Renal pelvis (tissue), 4 donors: ENCODE measurements around the gene BNC2. TPM values are rescaled to one million over a fixed set of nuclear protein-coding genes. Genes with fewer than 3 reads are reported as not detected.
A peak's percentile ranks its signal among the peaks of the same experiment; 100 is the strongest.

Experiments used
- DNase-seq: peaks from one replicate; pipeline ENCODE4 v3.0.0-alpha.2; 2013
- polyA plus RNA-seq, 3 donors: library from polyadenylated mRNA; unstranded; fragments of 120-200 nt; gene quantifications; one replicate each; pipeline ENCODE4 v1.2.1, GENCODE V29; 2013; ENCODE audit not compliant: insufficient read length in 3 of 3

The BNC2 gene
- polyA plus RNA-seq, 3 donors: 8.1 to 11.1 (median 10.5) TPM

DNA sequence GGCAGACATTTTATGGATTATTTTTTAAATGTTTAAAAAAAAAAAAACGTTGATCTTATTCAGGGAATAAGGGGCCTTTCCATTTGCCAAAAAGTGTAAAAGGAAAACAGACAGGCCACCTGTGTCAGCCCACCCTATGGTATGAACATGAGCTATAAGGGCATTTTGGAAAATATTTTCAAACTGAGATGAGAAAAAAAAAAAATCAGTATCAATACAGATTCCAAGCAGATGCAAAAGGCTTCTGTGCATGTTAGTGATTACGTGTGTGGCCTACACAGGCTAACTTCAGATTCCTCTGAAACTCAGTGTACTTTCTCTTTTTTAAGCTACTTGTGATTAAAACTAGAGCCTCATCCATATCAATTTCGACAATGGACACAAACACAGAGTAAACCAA is 189.9 kb downstream of the BNC2 start:
- no peak for DNase-seq

DNA sequence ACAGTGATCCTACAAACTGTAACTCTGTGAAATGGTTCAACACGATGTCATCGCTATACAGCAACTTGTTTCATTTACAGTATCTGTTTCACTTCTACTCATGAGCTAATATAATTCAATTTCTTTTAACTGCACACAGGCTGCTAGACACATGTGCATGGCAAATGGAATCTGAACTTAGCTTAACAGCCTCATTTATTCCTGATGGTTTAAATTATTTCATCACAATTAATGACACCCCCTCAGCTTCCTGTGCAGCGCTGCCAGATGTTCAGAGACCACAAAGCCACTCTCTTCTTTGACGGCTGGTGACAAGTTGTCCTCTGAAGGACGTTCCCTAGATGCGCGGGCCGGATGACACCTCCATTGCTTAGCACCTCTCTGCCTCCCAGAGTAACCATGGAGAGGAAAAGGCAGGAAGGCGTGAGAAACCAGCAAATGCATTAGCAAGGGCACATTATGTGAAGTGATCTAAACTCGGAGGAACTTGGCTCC is 191.1 kb downstream of the BNC2 start:
- DNase-seq: no peak

GRCh38 chr9:16676519-16676918 is 194.0 kb downstream of the BNC2 start:
- no peak for DNase-seq

- no peak for DNase-seq
Measured at GRCh38 chr9:16675131-16675530, 195.3 kb downstream of the BNC2 start.

- DNase-seq: no peak
Measured at GRCh38 chr9:16673171-16673570, 197.3 kb downstream of the BNC2 start.

DNA sequence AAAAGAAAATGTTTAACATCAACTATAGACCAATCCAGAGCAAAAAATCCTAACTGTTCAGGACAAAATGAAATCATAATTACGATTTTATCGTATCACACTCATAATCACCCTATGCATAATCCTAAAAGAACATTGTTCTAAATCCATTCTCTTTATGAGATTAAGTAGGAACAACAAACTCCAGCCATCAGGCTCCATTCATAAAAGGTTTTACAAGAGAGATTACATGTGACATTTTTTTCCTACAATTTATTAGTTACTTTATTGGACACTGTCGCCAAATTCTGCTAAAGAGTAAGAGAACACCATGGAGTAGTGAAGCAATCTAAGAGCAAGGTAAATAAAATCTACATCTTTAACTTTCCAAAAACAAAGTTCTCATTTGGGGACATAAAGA is 198.0 kb downstream of the BNC2 start:
- no peak for DNase-seq

GRCh38 chr9:16671591-16672137 is 198.8 kb downstream of the BNC2 start:
- peak; percentile 56 for DNase-seq

GRCh38 chr9:16670791-16671190 is 199.7 kb downstream of the BNC2 start:
- no peak for DNase-seq

GRCh38 chr9:16668734-16669295 is 201.7 kb downstream of the BNC2 start:
- DNase-seq: no peak

DNA sequence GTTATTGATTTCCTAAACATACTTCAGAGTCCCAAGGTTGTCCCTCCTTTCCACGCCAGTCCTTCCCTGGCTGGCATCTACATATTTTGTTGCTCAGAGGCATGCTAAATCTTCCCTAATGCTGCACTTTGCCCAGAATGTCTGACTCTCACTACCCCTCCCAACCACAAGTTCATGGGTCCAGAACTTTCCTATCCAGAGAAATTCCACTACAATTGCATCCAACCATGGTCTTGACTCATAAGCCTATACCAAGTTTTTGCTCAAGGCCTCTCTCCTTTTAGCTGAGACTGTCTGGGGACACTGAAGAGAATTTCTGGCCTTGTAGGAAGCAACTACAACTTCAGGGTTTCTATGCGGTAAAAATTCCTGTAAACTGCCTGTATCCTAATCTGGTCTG is 206.3 kb downstream of the BNC2 start:
- DNase-seq: no peak

DNA sequence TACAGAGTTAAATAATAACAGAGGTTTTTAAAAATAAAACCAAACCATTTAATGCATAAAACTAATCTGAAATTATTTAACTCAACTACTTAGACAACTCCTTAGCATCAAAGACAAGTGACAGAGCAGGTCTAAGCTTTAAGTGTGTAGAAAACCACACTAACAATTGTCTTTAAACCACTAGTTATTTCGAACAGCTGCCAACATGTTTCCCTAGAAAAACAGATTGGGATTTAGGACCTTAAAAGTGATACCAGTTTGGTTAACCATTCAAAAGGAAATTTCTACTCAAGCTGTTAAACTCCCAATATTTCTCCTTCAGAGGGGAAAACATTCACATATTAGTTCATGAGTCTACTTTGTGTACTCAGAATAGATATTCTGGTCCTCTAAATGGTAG is 208.7 kb downstream of the BNC2 start:
- no peak for DNase-seq

DNA sequence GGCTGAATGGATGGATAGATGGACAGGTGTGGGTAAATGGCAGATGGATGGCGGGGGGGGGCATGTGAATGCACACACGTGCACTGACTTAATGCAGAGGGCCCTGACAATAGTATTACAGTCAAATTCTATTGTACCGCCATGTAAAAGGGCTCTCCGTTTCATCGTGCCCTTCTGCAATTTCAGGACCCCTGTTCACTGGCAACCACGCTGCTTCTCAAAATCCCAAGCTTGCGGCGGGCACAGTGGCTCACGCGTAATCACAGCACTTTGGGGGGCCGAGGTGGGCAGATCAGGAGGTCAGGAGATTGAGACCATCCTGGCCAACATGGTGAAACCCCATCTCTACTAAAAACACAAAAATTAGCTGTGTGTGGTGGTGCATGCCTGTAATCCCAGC is 211.4 kb downstream of the BNC2 start:
- no peak for DNase-seq

- no peak for DNase-seq
Measured at GRCh38 chr9:16656432-16657169, 213.9 kb downstream of the BNC2 start.

DNA sequence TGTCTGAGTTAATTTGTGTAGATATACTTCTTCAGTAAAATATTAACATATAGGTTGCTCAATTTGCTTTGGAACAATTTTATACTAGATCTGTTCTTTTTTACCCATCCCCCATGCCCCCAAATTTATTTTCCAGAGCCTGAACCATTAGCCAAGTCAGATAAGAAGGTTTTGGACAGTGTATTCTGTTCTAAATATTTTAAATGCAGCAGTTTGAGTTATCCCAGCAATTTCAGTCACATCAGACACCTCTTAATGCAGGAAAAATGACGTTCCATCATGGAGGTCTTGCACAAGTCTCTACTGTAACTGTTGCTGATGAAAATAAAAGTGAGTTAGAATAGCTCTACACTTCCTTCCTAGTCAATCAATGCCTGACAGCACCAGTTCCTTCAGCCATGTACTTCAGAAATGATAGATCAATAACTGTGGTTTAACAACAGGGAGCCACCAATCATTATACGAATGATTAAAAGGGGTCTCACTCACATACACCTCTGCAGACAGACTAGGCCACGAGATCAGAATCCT is 215.8 kb downstream of the BNC2 start:
- DNase-seq: no peak

DNA sequence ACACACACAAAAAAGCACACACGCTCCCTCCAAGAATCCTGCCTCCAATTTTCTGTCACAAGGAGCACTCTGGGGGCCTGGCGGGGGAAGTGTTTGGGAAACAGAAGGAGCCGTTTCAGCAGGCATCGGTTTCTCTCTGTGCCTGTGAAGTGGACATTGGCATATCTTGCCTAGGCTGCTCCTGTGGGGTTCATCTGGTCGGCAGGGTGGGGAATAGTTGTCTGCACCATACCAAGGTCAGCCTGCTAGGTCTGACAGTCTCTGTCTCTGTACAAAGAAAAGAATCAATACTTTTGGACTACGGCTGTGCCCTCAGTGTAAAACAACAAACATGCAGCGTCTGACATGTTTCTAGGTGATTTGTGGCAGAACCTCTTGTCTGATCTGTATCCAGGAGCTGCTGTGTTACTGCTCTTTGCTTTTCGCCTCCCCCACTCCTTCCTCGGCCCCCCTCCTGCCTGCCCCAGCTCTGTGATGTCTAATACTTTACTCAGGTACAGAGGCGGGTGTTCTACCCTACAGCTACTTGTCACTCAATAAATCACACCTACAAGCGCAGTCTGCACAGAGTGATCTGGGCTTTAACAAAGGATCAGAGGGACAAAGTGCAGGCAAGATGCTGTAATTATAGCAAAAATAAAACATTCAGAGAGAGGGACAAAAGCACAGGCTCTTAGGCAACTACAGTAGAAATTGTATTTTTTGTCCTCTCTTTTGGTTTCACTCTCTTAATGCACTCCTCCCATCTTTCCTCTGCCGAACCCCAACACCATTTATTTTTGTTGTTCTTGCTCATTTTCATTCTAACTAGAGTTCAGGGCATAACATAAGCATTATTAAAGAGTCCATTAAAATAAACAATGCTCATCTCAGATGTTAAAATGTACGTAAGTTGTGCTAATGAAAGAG is 216.7 kb downstream of the BNC2 start:
- DNase-seq: peak; percentile 40

DNA sequence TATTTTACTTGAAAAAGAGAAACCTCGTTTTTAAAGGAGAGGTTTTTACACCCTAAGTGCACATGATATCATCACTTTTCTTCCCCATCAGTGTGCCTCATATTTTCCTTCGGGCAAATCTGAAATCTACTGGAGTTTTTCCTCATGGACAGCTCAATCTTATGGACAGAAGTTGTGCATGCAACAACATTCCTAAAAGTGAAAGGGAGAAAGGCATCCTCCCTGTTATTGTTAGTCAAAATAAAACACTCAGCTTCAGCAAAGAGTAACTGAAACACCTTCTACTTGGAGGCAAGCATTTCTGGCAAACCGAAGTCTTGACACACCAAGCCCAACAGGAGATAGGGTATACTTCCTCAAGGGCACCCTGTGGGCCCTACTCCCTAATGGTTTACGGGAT is 217.9 kb downstream of the BNC2 start:
- DNase-seq: no peak

DNA sequence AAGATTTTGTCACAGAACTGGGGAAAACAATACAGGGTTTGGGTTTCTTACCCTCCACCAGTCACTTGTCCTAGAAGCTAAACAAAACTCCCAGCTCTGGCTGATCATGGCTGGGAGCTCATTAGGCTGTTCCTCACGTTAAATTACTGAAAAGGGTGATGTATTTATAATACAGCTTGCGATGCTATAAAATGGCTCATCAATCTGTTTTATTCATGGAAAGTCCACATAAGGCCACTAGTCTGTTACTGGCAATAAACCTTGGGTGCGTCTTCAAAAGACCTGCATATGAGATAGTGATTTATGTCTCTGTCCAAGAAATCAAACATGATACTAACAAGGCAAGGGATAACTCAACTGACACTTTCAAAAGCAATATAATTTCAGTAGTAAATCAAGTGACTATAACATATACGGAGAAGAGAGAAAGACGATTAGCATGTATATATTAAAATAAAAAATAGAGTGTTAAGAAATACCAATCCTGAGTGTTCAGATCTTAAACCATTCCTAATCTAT is 219.0 kb downstream of the BNC2 start:
- peak; percentile 39 for DNase-seq

- DNase-seq: no peak
Measured at GRCh38 chr9:16645970-16646369, 224.5 kb downstream of the BNC2 start.

GRCh38 chr9:16642421-16643109 is 227.9 kb downstream of the BNC2 start:
- DNase-seq: no peak

- DNase-seq: no peak
Measured at GRCh38 chr9:16640649-16641048, 229.8 kb downstream of the BNC2 start.

DNA sequence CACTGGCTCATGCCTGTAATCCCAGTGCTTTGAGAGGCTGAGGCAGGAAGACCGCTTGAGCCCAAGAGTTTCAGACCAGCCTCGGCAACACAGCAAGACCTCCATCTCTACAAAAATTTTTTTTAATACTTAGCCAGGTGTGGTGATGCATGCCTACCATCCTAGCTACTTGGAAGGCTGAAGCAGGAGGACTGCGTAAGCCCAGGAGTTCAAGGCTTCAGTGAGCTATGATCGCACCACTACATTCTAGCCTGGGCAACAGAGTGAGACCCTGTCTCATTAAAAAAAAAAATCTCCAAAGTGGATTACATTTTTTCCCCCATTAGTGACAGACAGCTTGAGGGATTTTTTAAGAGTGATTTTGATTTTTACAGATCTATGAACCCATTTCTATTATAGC is 230.8 kb downstream of the BNC2 start:
- DNase-seq: no peak
